GM11168 (cell line): ENCODE measurements around the gene PLXNA1.

Experiments
- in situ Hi-C: fragments of 300-500 bp; cut with MboI; formaldehyde crosslinking; loops from one replicate; pipeline ENCODE4 v1.12.0; 2022; ENCODE audit warnings: low sequenced_read_pairs; ENCODE audit not compliant: unreplicated experiment

Gene PLXNA1

GRCh38 chr3:127014536-127015281 lies 31.8 kb downstream of the PLXNA1 start:
- in situ Hi-C loops = no loop called here

- in situ Hi-C loops = no loop called here
Observed at GRCh38 chr3:127015282-127016042, 32.5 kb downstream of the PLXNA1 start.

GRCh38 chr3:127016043-127016343 lies 33.1 kb downstream of the PLXNA1 start:
- in situ Hi-C loops = no loop called here

GRCh38 chr3:127016461-127016860 lies 33.5 kb downstream of the PLXNA1 start:
- in situ Hi-C loops = no loop called here

- in situ Hi-C loops = no loop called here
Observed at GRCh38 chr3:127017229-127017628, 34.3 kb downstream of the PLXNA1 start.

GRCh38 chr3:127017781-127018180 lies 34.9 kb downstream of the PLXNA1 start:
- in situ Hi-C loops = no loop called here

GRCh38 chr3:127018306-127018828 lies 35.5 kb downstream of the PLXNA1 start:
- in situ Hi-C loops = no loop called here

- in situ Hi-C loops = no loop called here
Observed at GRCh38 chr3:127019449-127019848, 36.5 kb downstream of the PLXNA1 start.

GRCh38 chr3:127020543-127020942 lies 37.6 kb downstream of the PLXNA1 start:
- in situ Hi-C loops = no loop called here

- in situ Hi-C loops = no loop called here
Observed at GRCh38 chr3:127022849-127023248, 39.9 kb downstream of the PLXNA1 start.

- in situ Hi-C loops = no loop called here
Observed at GRCh38 chr3:127025456-127025855, 42.5 kb downstream of the PLXNA1 start.

- in situ Hi-C loops = no loop called here
Observed at GRCh38 chr3:127026036-127026435, 43.1 kb downstream of the PLXNA1 start.

GRCh38 chr3:127026661-127027060 lies 43.7 kb downstream of the PLXNA1 start:
- in situ Hi-C loops = no loop called here

- in situ Hi-C loops = no loop called here
Observed at GRCh38 chr3:127027061-127027735, 44.3 kb downstream of the PLXNA1 start.

GRCh38 chr3:127027811-127028548 lies 45.1 kb downstream of the PLXNA1 start:
- in situ Hi-C loops = no loop called here

GRCh38 chr3:127028781-127029657 lies 46.1 kb downstream of the PLXNA1 start:
- in situ Hi-C loops = no loop called here

- in situ Hi-C loops = no loop called here
Observed at GRCh38 chr3:127029658-127030507, 47.0 kb downstream of the PLXNA1 start.
